DOHH2 (cell line): ENCODE measurements around the gene CACNA2D3.

ENCODE experiments used
- EZH2phosphoT487 ChIP-seq: fragments of 200-600 bp; sonication (generic); IDR thresholded peaks from 2 replicates; pipeline ENCODE4 v1.6.1; 2017; ENCODE audit warnings: borderline replicate concordance, mild to moderate bottlenecking, antibody characterized with exemption, low read length, moderate library complexity, mixed read lengths
- TF ChIP-seq, protein P1 (sequence below): fragments of 200-600 bp; sonication (generic); IDR thresholded peaks from one replicate; pipeline ENCODE4 v1.5.1; 2014; ENCODE audit warnings: antibody characterized with exemption, mild to moderate bottlenecking, low read depth, low read length; ENCODE audit not compliant: poor library complexity, severe bottlenecking

GRCh38 chr3:54871867-54872266 is 749.5 kb downstream of the CACNA2D3 start:
- TF ChIP-seq, protein P1, sequence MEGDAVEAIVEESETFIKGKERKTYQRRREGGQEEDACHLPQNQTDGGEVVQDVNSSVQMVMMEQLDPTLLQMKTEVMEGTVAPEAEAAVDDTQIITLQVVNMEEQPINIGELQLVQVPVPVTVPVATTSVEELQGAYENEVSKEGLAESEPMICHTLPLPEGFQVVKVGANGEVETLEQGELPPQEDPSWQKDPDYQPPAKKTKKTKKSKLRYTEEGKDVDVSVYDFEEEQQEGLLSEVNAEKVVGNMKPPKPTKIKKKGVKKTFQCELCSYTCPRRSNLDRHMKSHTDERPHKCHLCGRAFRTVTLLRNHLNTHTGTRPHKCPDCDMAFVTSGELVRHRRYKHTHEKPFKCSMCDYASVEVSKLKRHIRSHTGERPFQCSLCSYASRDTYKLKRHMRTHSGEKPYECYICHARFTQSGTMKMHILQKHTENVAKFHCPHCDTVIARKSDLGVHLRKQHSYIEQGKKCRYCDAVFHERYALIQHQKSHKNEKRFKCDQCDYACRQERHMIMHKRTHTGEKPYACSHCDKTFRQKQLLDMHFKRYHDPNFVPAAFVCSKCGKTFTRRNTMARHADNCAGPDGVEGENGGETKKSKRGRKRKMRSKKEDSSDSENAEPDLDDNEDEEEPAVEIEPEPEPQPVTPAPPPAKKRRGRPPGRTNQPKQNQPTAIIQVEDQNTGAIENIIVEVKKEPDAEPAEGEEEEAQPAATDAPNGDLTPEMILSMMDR = no peak
- no peak for TF ChIP-seq EZH2phosphoT487
